HK-2 (cell line): ENCODE data around the gene CACNA1H.
"Not testable (repeated sequence)": the region's sequence is repeated elsewhere in the genome, so short reads cannot be mapped to it uniquely, and the experiment has no call there.

Experiments used
- DNase-seq: peaks from one replicate; pipeline ENCODE4 v3.0.0-alpha.2; 2018; ENCODE audit not compliant: unreplicated experiment

CACNA1H gene

DNA sequence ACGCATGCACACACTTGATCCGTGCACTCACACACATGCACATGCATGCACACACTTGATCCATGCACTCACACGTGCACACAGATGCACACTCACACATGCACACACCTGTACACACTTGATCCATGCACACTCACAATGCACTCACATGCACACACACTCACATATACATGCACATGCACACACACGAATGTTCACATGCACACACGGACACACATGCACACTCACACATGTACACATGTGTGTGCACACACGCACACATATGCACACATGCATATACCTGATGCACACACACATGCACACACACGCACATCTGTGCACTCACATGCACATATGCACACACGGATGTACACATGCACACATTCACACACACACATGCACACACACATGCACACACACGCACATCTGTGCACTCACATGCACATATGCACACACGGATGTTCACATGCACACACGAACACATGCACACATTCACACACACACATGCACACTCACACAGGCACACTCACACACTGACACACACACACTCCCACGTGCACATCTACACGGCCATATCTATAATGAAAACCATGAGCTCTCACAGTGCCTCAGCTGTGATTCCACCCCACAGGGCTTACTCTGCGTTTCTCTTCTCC is 95.1 kb downstream of the CACNA1H start:
- not testable (repeated sequence) for DNase-seq

GRCh38 chr16:1249031-1249755 is 96.3 kb downstream of the CACNA1H start:
- DNase-seq = not testable (repeated sequence)

DNA sequence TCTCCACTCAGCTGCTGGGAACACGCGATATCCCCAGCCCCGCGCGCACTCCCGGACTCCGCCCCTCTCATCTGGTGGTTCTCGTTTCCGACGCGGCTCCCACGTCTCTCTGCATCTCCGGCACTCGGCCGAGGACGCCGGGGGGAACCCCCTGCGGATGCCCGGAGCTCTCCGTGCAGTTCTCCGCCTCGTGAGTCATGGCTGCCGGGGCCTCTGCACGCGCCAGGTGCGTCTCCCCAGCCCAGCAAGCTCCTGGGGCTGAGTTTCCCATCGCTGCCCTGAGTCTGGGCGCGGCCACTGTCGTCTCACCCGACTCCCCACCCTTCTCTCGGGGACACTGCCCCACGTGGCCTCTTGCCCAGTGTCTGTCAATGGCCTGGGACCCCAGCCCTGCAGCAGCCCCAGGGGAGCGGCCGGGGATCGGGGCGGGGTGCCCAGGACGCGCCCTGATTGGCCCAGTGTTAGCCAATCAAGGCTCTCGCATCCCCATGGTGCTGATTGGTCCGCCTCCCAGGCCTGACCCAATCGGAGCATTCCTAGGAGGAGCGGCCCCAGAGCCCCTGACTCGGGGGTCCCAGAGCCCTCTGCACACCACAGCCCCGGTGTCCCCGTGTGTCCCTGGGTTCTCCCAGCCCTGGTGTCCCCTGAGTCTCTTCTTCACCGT is 100.9 kb downstream of the CACNA1H start:
- DNase-seq = not testable (repeated sequence)

GRCh38 chr16:1254821-1255220 is 101.9 kb downstream of the CACNA1H start:
- DNase-seq = not testable (repeated sequence)

DNA sequence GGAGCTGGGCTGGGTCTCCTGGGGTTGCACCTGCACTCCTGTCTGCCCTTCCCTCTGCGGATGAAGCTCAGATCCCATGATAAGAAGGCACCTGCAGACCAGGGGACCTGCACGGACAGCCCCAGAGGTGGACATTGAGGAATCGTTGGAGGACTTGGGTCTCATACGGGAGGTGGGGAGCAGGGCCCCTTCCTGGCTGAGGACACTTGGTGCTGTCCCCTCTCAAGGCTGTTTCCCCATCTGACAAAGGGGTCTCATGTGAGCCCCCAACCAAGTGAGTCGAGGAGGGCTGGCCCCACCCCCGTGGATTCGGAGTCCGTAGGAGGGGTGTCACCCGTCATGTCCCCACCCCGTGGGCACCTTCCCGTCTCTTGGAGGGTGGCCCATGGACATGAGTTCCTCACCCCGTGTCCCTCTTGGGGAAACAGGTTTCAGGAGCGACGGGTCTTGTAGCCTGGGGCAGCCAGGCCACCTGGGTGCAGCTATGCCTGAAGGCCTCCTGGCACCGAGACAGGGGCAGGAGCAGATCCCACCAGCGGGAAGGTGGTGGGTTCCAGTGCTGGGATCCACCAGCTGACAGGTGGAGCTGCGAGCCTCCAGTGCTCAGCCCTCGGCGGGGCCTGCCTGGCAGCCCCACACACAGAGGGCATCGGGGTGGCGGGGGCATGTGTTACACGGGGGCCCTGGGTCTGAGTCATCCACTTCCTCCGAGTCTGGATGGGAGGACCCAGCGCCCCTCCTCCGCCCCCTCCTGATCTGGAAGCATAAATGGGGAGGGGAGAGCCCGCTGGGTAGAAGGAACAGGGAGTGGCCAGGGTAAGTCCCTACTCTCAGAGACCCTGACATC is 102.6 kb downstream of the CACNA1H start, which contains the start of gene TPSD1:
TSS of gene TPSD1 (plus strand) at position 794 of the 847 bp plus-strand sequence. CDS start 212 bp downstream, outside the sequence.
- DNase-seq = not testable (repeated sequence)

DNA sequence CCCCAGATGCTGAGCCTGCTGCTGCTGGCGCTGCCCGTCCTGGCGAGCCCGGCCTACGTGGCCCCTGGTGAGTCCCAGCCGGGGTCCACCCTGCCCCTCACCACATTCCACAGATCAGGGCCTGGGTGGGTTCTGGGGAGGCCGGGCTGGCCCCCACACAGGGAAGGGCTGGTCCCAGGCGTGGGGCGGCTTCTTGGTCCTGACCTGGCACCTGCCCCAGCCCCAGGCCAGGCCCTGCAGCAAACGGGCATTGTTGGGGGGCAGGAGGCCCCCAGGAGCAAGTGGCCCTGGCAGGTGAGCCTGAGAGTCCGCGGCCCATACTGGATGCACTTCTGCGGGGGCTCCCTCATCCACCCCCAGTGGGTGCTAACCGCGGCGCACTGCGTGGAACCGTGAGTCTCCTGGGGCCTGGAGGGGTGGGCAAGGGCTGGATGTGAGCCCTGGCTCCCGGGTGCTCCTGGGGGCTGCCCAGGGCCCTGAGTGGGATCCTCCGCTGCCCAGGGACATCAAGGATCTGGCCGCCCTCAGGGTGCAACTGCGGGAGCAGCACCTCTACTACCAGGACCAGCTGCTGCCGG is 103.5 kb downstream of the CACNA1H start:
- DNase-seq = not testable (repeated sequence)

DNA sequence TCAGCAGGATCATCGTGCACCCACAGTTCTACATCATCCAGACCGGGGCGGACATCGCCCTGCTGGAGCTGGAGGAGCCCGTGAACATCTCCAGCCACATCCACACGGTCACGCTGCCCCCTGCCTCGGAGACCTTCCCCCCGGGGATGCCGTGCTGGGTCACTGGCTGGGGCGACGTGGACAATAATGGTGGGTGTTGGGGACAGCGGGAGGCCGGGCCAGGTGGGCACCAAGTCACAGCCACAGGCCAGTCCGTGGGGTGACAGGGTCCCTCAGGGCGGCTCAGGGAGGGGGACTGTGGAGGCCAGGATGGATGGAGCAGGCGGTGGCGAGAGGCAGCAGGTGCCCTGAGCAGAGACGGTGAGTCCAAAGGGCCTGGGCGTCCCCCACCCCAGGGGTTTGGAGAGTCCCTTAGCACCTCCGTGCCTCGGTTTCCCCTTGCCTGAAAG is 104.0 kb downstream of the CACNA1H start:
- DNase-seq = no peak

DNA sequence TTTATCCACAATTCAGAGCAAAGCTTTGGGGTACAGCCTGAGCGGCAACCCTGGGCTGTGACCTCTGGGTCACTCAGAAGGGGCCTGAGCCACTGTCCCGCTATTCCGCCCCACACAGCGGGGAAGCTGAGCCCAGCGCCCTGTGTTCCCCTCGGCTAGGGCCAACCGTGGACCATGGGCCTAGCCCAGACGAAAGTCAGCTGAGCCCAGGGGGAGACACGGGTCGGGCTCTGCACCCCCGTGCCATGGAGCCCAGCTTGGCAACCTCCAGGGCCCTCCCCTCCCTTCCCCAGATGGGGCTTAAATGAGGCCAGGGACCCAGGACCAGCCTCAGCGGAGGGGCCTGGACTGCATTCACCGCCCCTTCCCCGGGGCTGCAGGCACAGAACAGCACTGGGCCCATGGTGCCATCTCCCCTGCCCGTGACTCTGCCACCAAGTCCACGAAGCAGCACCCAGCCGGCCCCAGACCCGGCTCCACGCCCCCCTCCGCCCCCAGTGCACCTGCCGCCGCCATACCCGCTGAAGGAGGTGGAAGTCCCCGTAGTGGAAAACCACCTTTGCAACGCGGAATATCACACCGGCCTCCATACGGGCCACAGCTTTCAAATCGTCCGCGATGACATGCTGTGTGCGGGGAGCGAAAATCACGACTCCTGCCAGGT is 104.8 kb downstream of the CACNA1H start:
- DNase-seq = no peak

DNA sequence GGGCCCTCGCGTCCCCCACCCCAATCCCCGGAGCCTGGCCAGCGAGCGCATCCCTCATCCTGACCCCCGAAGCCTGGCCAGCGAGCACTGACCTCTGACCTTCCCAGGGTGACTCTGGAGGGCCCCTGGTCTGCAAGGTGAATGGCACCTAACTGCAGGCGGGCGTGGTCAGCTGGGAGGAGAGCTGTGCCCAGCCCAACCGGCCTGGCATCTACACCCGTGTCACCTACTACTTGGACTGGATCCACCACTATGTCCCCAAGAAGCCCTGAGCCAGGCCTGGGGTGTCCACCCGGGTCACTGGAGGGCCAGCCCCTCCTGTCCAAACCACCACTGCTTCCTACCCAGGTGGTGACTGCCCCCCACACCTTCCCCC is 105.3 kb downstream of the CACNA1H start:
- DNase-seq = no peak

GRCh38 chr16:1258906-1259759 is 106.2 kb downstream of the CACNA1H start:
- DNase-seq = no peak

- no peak for DNase-seq
Measured at GRCh38 chr16:1259760-1260068, 106.8 kb downstream of the CACNA1H start.

DNA sequence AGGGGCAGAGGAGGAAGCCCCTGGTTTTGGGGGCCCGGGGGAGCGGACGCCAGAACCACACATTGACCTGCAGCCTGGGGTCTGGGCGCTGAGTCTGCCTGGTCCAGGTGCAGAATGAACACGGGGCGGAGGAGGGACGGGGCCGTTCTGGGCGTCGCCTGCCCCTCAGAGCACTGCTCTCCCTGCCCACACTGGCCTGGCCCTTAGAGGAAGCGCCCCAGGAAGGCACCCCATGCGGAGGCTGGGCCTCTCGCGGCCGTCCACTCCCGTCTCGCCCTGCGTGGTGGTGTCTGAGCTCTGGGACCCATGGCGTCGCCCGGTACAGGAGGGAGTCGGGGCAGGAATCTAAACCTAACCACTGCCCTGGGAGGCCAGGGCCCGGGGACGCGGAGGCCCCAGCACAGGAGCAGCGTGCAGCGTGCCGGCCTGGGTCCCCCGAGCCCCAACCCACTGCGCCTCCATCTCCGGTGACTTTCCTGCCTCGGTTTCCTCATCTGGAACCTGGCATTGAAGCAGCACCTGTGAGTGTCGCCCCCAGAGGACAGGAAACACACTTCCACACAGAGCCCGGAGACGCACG is 107.3 kb downstream of the CACNA1H start:
- no peak for DNase-seq

DNA sequence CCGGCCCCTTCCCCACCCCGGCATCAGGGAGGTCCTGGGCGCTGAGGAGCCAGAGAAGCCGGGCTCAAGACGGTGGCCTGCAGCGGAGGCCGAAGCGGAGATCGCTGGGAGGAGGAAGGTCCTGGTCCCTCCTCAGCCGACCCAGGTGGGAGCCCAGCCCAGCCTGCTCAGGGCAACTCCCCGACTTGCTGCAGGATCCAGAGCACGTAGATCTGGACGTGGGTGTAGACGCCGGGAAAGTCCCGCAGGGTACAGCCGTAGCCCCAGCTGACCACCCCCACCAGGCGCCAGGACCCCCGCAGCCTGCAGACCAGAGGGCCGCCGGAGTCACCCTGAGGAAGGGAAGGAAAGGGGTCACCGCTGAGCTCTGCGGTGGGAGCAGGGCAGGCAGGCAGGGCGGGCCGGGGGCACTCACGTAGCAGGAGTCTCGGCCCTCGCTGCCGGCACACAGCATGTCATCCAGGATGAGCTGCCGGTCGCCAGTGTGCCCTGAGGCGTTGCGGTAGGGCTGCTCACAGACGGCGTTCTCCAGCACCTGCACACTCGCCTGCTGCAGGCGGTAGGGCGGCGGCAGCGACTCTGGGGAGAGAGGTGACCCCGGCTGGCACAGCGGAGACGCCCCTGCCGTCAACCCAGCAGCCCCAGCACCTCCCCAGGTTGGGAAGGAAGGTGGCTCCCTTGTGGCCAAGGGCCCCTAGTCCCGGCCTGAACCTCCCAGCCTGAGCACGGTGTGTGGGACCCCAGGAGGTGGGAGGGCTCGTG is 108.4 kb downstream of the CACNA1H start:
- DNase-seq = no peak

- DNase-seq = no peak
Measured at GRCh38 chr16:1262210-1262845, 109.4 kb downstream of the CACNA1H start.

DNA sequence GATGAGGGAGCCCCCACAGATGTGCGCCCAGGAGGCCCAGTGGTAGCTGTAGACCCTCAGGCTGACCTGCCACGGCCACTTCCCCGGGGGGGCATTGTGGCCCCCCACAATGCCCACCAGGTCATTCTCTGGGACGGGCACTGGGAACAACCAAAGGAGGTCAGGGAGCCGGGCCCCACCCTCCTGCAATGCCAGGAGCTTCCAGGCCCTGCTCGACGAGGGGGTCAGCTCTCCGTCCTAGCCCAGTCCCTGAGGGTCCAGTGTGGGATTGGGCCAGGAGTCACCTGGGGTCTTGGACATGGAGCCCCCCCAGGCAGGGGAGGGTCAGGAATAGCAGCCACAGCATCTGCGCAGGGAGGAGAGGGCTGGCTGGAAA is 109.9 kb downstream of the CACNA1H start:
- DNase-seq = no peak

DNA sequence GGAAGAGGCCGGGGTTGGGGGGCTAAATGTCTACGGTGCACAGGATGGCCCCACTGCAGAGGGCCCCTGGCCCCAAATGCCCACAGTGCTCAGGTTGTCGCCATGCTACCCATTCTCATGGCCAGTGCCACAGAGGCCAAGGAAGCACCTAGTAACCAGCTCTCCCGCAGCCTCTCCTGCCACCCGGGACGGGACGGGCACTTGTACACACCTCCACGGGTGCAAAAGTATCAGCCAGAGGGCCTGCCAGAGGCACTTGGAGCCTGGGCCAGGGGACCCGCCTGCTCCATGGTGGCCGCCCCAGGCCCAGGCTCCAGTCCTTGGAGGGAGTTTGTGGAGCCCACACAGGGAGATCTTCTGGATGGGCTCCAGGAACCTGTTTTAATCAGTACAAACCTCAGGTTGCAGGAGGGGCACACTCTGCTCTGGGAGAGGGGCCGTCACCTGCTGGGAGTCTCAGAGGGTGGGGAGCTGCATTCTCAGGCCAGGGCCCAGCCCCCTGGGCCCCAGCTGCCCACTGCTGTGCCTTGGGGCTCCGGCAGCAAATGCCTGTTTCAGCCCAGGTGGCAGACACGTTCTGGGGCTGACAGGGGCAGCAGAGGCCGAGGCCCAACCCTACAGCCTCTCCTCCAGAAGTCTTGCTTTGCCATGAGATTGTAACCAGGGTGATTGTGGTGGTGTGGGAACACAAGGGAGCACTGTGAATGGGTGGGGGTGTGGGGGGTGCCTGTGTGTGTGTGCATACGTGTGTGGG is 110.9 kb downstream of the CACNA1H start:
- DNase-seq = no peak

DNA sequence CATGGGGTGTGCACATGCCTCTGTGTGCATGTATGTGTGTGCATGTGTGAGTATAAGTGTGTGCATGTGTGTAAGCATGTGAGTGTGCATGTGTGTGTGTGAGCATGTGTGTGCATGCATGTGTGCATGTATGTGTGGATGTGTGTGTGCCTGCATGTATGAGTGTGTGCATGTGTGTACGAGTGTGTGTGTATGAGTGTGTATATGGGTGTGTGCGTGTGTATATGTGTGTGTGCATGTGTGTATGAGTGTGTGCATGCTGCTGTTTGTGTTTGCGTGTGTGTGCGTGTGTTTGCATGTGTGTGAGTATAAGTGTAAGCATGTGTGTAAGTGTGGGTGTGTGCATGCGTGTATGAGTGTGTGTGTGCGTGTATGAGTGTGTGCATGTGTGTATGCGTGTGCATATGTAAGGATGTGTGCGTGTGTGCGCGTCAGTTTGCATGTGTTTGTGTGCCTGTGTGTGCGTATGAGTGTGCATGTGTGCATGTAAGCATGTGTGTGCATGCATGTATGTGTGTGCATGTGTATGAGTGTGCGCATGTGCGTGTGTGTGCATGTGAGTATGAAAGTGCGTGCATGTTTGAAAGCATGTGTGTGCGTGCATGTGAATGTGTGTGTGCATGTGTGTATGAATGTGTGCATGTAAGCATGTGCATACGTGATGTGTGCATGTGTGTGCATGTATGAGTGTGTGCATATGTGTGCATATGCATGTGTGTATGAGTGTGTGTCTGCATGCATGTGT is 111.6 kb downstream of the CACNA1H start:
- no peak for DNase-seq
